ENCODE measurements around the gene TLN1.

The TLN1 gene

GRCh38 chr9:35667939-35668338 is 64.1 kb downstream of the TLN1 start:
- Histone ChIP-seq H3K27ac (ENCODE audit: extremely low read depth, low read depth, low read length) (no peak overlapping the region), H3K4me3 (ENCODE audit: low read depth, low read length) (no peak overlapping the region), H3K9me3 (ENCODE audit: control insufficient read depth, insufficient read depth, low read depth, low read length) (no peaks in the 10 kb centered on the region), H3K36me3 (ENCODE audit: control insufficient read depth in 2 of 2, insufficient read depth in 1 of 2, low read length in 2 of 2) (peaks cover 0 to 11% of the 10 kb centered on the region in 2 experiments; a peak in 1 of 3 replicates), H3K4me1 (ENCODE audit: control insufficient read depth, insufficient read depth, low read length) (no peaks in the 10 kb centered on the region)
- ChIA-PET CTCF (interaction anchor here (14.5 kb wide), 1 partner anchor 26 kb away, joined by 157 read pairs; the partner anchor contains the start of gene TPM2), POLR2A (no interaction called here)
- TF ChIP-seq HOXD13 (CRISPR knock-in tag; IDR thresholded peaks at IDR 0.05; ENCODE audit: borderline replicate concordance) (no peak), ZIC2 (tag by site-specific recombination; IDR thresholded peaks at IDR 0.05) (no peak), ZNF146 (tag by site-specific recombination; IDR thresholded peaks at IDR 0.05) (no peak), KLF7 (tag by site-specific recombination; IDR thresholded peaks at IDR 0.05; ENCODE audit: borderline replicate concordance) (no peak), ZNF184 (tag by site-specific recombination; IDR thresholded peaks at IDR 0.05) (no peak), ZBTB26 (tag by site-specific recombination; optimal IDR thresholded peaks at IDR 0.05) (no peak), ZNF280C (tag by site-specific recombination; IDR thresholded peaks at IDR 0.05) (no peak), ZSCAN30 (tag by site-specific recombination; IDR thresholded peaks at IDR 0.05) (no peak), ZNF529 (tag by site-specific recombination; IDR thresholded peaks at IDR 0.05; ENCODE audit: insufficient replicate concordance) (no peak), ZNF416 (tag by site-specific recombination; IDR thresholded peaks at IDR 0.05) (no peak), ZXDB (tag by site-specific recombination; IDR thresholded peaks at IDR 0.05) (no peak), CTCF (tag by site-specific recombination; IDR thresholded peaks at IDR 0.05) (no peak), ZSCAN23 (tag by site-specific recombination; IDR thresholded peaks at IDR 0.05) (no peak), ZNF221 (tag by site-specific recombination; IDR thresholded peaks at IDR 0.05; ENCODE audit: borderline replicate concordance) (no peak), ZNF514 (tag by site-specific recombination; IDR thresholded peaks at IDR 0.05) (no peak), ZNF521 (tag by site-specific recombination; IDR thresholded peaks at IDR 0.05) (no peak), ZNF830 (tag by site-specific recombination; IDR thresholded peaks at IDR 0.05; ENCODE audit: low read depth) (no peak), ZBTB1 (tag by site-specific recombination; IDR thresholded peaks at IDR 0.05) (no peak), SP7 (tag by site-specific recombination; IDR thresholded peaks at IDR 0.05) (no peak)

- Histone ChIP-seq H3K4me3 (ENCODE audit: low read depth, low read length) (no peak overlapping the region), H3K4me1 (ENCODE audit: control insufficient read depth, insufficient read depth, low read length) (no peaks in the 10 kb centered on the region), H3K27ac (ENCODE audit: extremely low read depth, low read depth, low read length) (no peak overlapping the region), H3K9me3 (ENCODE audit: control insufficient read depth, insufficient read depth, low read depth, low read length) (no peaks in the 10 kb centered on the region), H3K36me3 (ENCODE audit: control insufficient read depth in 2 of 2, insufficient read depth in 1 of 2, low read length in 2 of 2) (peaks cover 1 to 25% of the 10 kb centered on the region in 2 experiments)
- POLR2A ChIA-PET = interaction anchor here (2.0 kb wide), 1 partner anchor 17 kb away, joined by 8 read pairs; no protein-coding TSS in a partner anchor
- CTCF ChIA-PET = interaction anchor here (1.0 to 14.5 kb wide), 6 partner anchors 17 to 216 kb away, joined by 3 to 157 read pairs (median 5); partner anchors contain the start of gene TPM2
- TF ChIP-seq ZNF561 (tag by site-specific recombination; IDR thresholded peaks at IDR 0.05; ENCODE audit: borderline replicate concordance) = no peak
- no peak for TF ChIP-seq ZNF146 (tag by site-specific recombination; IDR thresholded peaks at IDR 0.05)
- TF ChIP-seq ZNF398 (tag by site-specific recombination; IDR thresholded peaks at IDR 0.05) = no peak
- no peak for TF ChIP-seq ZBTB17 (tag by site-specific recombination; IDR thresholded peaks at IDR 0.05)
- TF ChIP-seq ZBTB26 (tag by site-specific recombination; optimal IDR thresholded peaks at IDR 0.05) = no peak
- no peak for TF ChIP-seq ZSCAN30 (tag by site-specific recombination; IDR thresholded peaks at IDR 0.05)
- TF ChIP-seq ZNF37A (tag by site-specific recombination; IDR thresholded peaks at IDR 0.05) = no peak
- TF ChIP-seq ZNF155 (tag by site-specific recombination; IDR thresholded peaks at IDR 0.05) = no peak
- no peak for TF ChIP-seq ZNF747 (tag by site-specific recombination; IDR thresholded peaks at IDR 0.05)
- TF ChIP-seq ZNF121 (tag by site-specific recombination; IDR thresholded peaks at IDR 0.05) = no peak
Measured at GRCh38 chr9:35666549-35666948, 65.4 kb downstream of the TLN1 start.
